Mucosa of rectum (tissue), 2 donors: ENCODE data around the gene FBRSL1.

Experiments used
- H3K27ac ChIP-seq, 2 donors: one replicate each; pipeline ENCODE4 v1.7.0; 2013; ENCODE audit warnings: inconsistent platforms in 2 of 2, low read depth in 2 of 2, low read length in 2 of 2
- H3K27me3 ChIP-seq, 2 donors: one replicate each; pipeline ENCODE4 v1.7.0; 2013; ENCODE audit warnings: low read length in 2 of 2; ENCODE audit not compliant: control insufficient read depth in 2 of 2, insufficient read depth in 2 of 2
- H3K36me3 ChIP-seq, 2 donors: one replicate each; pipeline ENCODE4 v1.7.0; 2013; ENCODE audit warnings: low read length in 2 of 2; ENCODE audit not compliant: control insufficient read depth in 2 of 2, insufficient read depth in 2 of 2
- H3K4me1 ChIP-seq, 2 donors: one replicate each; pipeline ENCODE4 v1.7.0; 2013; ENCODE audit warnings: low read length in 2 of 2, mild to moderate bottlenecking in 1 of 2; ENCODE audit not compliant: control insufficient read depth in 2 of 2, insufficient read depth in 2 of 2
- H3K4me3 ChIP-seq, 2 donors: one replicate each; pipeline ENCODE4 v1.7.0; 2013; ENCODE audit warnings: low read length in 2 of 2
- H3K9ac ChIP-seq, 2 donors: one replicate each; pipeline ENCODE4 v1.7.0; 2013; ENCODE audit warnings: low read length in 2 of 2, low read depth in 1 of 2, mild to moderate bottlenecking in 1 of 2
- H3K9me3 ChIP-seq, 2 donors: one replicate each; pipeline ENCODE4 v1.7.0; 2013; ENCODE audit warnings: low read length in 2 of 2; ENCODE audit not compliant: control insufficient read depth in 2 of 2
- donor health status: healthy.
- donor health status: Normal muscosa, but diverticular disease.

Gene FBRSL1

DNA sequence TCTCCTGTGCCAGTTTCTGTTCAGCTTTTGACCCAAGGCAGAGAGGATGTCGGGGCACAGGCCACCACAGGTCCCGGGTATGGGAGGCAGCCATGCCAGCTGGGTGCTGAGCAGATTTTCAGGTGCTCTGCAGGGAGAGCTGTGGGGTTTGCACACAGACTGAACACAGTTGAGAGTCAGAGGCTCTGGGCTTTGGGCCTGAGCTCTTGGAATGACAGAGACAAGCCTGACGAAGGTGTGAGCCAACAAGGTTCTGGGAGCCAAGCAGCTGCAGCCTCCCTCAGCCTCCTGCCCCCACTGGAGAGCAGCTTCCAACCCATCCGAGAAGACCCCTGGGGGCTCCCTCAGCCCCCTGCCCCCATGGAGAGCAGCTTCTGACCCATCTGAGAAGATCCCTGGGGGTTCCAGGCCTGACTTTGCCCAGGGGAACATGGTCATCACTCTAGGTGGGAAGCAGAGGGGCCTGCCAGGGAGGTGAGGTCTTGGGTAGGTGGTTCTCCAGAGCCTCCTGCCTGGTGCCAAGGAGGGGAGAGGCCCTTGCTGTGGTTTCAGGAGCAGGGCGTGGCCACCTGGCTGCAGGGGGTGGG is 13.8 kb downstream of the FBRSL1 start:
- no peaks in the 10 kb centered on the region for H3K9me3 ChIP-seq
- no peak overlapping the region for H3K27ac ChIP-seq
- no peak overlapping the region for H3K4me3 ChIP-seq
- H3K27me3 ChIP-seq = no peaks in the 10 kb centered on the region
- peaks cover 0 to 2% of the 10 kb centered on the region in 2 donors for H3K36me3 ChIP-seq
- H3K4me1 ChIP-seq = peaks cover 16% of the 10 kb centered on the region in 2 donors
- H3K9ac ChIP-seq = no peak overlapping the region

DNA sequence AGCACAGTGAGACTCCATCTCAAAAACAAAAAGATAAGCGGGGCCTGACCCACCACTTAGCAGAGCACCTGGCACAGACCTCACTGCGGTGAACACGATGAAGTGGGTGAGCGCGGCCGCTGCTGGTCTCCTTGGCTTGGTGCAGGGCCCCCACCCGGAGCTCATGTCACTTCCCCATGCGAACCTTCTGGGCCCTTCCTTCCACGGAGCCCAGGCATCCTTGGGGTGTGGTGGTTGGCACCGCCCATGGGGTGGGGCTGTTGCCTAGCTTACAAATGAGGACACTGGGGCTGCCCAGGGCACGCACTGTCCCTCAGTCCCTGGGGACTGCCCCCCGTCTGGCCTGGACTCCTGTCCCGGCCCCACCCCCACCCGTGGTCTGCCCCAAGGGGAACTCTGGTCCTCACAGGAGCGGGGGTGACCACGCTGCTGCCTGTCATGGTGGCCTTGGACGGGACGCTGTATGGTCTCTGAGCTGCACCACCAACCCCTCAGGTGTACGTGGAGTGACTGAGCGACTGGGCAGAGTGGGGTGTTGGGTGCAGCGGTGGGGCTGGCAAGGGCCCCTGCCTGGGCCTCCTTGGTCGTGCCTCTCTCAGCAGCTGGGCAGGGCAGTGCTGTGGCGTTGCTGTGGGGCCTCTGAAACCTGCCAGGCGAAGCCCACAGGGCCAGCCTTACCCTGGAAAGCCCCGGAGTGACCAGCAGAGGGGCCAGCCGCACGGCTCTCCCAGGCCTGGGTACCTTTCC is 15.3 kb downstream of the FBRSL1 start:
- Histone ChIP-seq H3K36me3 (peaks cover 0 to 3% of the 10 kb centered on the region in 2 donors), H3K9ac (no peak overlapping the region), H3K9me3 (no peaks in the 10 kb centered on the region), H3K4me3 (no peak overlapping the region), H3K27ac (no peak overlapping the region), H3K27me3 (no peaks in the 10 kb centered on the region), H3K4me1 (peaks cover 16% of the 10 kb centered on the region in 2 donors)

DNA sequence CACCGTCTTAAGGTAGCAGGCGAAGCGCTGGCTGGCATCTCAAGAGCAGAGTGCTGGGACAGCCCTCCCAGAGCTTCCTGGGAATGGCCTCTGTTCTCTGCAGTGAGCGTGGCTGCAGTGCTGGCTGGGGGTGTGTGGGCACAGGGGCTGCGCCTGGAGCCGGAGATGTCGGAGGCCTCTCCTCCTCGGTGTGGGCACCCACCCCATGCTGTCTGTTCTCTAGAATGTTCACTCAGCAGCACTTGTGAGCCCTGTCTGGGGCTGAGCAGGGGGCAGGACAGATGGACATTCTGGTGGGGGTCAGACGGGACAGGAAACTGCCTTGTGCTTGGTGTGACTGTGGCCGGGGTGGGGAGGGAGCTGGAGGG is 15.9 kb downstream of the FBRSL1 start:
- H3K27me3 ChIP-seq = no peaks in the 10 kb centered on the region
- H3K36me3 ChIP-seq = peaks cover 0 to 5% of the 10 kb centered on the region in 2 donors
- no peak overlapping the region for H3K4me3 ChIP-seq
- peaks cover 16% of the 10 kb centered on the region in 2 donors for H3K4me1 ChIP-seq
- no peaks in the 10 kb centered on the region for H3K9me3 ChIP-seq
- no peak overlapping the region for H3K9ac ChIP-seq
- no peak overlapping the region for H3K27ac ChIP-seq

DNA sequence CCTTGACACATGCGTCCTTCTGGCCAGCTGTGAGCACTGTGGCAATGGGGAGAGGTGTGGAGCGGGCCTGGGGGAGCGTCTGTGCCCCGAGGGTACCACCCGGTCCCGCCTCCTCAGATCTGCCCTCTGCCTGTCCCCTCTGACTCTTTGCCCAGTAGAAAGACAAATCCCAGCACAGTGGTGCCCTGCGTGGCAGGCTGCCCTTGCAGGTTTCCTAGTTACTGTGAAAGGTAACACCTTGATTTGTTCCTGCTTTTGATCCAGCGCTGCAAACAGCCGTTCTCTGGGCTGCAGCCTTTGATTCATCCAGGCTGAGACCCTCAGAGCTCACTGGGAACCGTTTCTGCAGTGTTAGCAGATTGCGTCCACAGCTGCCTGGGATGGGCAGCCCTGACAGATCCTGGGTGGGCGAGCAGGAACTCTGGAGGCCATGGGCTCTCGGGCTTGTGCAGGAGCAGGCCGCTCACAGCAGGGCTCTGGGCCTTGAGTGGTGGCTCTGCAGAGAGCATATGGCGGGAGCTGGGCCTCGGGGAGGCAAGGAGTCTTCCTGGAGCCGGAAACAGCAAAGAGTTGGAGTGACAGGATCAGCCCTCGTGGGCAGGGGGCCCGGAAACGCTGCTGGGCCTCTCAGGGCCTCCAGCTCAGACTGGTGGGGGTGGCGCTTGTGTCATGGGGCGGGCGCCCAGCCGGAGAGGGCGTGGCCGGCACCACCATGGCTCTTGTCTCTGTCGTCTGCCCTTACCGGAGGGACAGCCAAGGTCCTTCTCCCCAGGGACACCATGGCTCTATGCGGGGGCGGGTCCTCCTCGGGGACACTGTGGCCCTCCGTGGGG is 16.6 kb downstream of the FBRSL1 start:
- Histone ChIP-seq H3K4me3 (no peak overlapping the region), H3K4me1 (peaks cover 16% of the 10 kb centered on the region in 2 donors), H3K27me3 (no peaks in the 10 kb centered on the region), H3K9me3 (no peaks in the 10 kb centered on the region), H3K9ac (no peak overlapping the region), H3K36me3 (peaks cover 0 to 5% of the 10 kb centered on the region in 2 donors), H3K27ac (no peak overlapping the region)

DNA sequence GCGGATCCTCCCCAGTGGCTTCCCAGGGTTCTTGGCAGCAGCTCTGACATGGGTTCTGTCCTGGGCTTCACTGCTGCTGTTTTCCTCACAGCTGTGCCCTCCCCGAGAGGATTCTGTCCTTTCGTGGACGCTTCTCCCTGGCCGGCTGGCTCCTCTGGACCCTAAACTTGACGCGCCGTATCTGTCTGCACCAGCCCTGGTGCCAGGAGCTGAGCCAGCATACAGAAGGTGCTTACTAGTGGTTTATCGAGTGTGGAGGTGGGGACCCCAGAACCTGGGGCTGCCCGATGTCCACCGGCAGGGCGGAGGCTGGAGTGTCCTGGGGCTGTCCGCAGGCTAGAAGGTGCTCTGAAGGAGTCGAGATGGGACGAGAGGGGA is 17.2 kb downstream of the FBRSL1 start:
- H3K9me3 ChIP-seq = no peaks in the 10 kb centered on the region
- no peak overlapping the region for H3K4me3 ChIP-seq
- peaks cover 0 to 9% of the 10 kb centered on the region in 2 donors for H3K36me3 ChIP-seq
- peaks cover 13 to 16% of the 10 kb centered on the region in 2 donors for H3K4me1 ChIP-seq
- H3K27me3 ChIP-seq = no peaks in the 10 kb centered on the region
- no peak overlapping the region for H3K27ac ChIP-seq
- no peak overlapping the region for H3K9ac ChIP-seq

DNA sequence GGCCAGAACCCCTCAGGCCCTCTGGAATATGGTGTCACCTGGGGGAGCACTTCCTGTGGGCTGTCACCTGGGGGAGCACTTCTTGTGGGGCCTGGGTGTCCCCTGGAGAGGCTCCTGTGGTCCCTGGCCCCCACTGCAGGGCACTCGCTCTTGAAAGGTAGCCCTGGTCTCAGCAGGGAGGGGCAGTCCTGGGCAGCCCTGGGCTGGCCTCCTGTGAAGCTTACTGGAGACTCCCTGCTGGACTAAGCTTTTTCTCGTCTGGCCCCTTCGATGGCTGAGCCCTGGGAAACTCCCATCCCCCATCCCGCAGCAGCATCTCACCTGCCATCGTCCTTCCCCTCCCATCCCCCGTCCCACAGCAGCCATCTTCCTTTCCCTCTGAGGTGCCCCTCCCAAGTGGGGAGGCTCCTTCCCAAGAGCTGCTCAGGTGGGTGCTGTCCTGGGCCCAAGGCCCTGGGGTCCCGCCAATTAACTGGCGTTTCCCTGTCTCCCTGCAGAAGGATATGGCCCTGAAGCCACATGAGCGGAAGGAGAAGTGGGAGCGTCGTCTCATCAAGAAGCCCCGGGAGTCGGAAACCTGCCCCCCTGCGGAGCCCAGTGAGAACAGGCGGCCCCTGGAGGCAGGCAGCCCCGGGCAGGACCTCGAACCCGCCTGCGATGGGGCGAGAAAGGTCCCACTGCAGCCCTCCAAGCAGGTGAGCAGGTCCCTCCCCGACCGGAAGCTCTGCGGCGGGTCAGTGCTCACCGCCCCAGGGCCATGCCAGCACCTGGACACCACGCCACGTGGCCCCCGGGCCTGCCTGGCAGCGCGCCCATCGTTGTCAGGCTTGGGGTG is 17.9 kb downstream of the FBRSL1 start:
- Histone ChIP-seq H3K27me3 (no peaks in the 10 kb centered on the region), H3K9me3 (no peaks in the 10 kb centered on the region), H3K4me1 (peaks cover 10 to 16% of the 10 kb centered on the region in 2 donors), H3K27ac (no peak overlapping the region), H3K36me3 (peaks cover 0 to 11% of the 10 kb centered on the region in 2 donors), H3K9ac (no peak overlapping the region), H3K4me3 (no peak overlapping the region)

DNA sequence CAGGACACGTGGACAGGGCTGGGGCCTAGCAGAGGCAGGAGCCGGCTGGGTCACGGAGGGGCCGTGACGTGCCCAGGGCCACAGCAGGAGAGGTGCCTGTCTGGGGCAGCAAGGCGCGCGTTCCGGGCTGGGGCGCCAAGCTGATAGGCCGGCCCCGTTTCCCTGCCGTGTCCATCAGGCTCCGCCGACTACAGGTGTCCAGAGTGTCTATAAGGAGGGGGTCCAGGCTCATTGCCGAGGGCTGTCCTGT is 18.5 kb downstream of the FBRSL1 start:
- Histone ChIP-seq H3K9me3 (no peaks in the 10 kb centered on the region), H3K27me3 (no peaks in the 10 kb centered on the region), H3K4me1 (peaks cover 10 to 15% of the 10 kb centered on the region in 2 donors), H3K4me3 (no peak overlapping the region), H3K36me3 (peaks cover 0 to 11% of the 10 kb centered on the region in 2 donors), H3K27ac (no peak overlapping the region), H3K9ac (no peak overlapping the region)

DNA sequence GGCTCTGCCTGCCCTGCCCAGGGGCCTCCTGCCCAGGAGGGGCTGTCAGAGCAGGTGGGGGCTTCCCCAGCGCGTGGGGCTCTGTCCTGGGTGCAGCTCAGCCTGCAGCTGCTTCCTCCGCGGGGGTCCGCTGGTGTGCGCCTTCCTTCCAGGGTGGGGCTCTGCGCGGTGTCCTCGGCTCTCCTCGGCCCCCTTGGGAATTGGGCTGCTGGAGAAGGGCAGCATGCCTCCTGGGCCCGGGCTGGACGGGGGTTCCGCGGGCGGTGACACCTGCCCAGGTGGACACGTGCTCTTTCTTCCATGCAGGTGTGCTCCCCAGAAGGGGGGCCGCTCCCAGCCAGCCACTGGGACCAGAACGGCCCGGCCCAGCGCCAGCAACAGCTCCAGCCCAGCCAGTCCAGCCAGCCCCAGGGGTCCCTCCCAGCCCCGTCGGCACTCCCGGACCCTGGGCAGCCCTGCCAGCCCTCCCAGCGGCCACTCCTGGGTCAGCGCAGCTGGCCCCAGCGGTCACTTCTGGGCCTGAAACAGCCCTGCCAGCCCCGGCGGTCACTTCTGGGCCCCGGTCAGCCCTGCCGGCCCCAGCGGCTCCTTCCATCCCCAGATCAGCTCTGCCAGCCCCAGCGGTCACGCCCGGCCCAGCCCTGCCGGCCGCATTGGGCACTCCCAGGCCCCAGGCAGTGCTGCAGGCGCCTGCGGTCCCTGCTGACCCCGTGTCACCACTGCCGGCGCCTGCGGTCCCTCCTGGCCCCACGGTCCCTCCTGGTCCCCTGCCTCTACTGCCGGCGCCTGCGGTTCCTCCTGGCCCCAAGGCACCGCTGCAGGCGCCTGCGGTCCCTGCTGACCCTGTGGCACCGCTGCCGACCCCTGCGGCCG is 19.1 kb downstream of the FBRSL1 start:
- H3K9ac ChIP-seq = no peak overlapping the region
- H3K4me1 ChIP-seq = peaks cover 10 to 12% of the 10 kb centered on the region in 2 donors
- H3K4me3 ChIP-seq = no peak overlapping the region
- H3K9me3 ChIP-seq = no peaks in the 10 kb centered on the region
- H3K27me3 ChIP-seq = no peaks in the 10 kb centered on the region
- no peak overlapping the region for H3K27ac ChIP-seq
- H3K36me3 ChIP-seq = peaks cover 0 to 11% of the 10 kb centered on the region in 2 donors

DNA sequence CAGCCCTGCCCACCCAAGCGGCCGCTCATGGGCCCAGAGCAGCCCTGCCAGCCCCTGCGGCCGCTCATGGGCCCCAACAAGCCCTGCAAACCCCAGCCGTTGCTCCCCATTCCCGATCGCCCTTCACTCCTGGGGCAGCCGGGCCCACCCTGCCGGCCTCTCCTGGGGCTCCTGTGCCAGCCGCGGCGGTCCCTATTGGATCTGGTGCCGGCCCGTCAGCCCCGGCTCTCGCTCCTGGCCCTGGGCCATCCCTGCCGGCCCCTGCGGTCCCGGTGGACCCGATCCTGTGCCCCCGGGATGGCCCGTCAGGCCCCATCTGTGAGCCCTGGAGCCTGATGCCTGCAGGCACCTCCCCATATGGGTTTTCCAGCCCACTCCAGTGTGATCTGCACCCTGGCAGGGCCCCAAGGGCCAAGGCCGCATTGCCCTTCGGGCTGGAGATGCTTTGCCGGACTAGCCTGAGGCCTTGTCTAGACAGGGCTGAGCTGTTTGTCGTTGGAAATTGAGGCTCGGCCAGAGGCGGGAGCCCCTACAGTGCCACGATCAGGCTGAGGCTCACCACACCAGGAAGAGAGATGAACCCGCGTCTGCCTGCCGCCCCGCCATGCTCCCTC is 20.3 kb downstream of the FBRSL1 start:
- Histone ChIP-seq H3K4me1 (peaks cover 10 to 11% of the 10 kb centered on the region in 2 donors), H3K4me3 (no peak overlapping the region), H3K9me3 (no peaks in the 10 kb centered on the region), H3K9ac (no peak overlapping the region), H3K27me3 (no peaks in the 10 kb centered on the region), H3K27ac (no peak overlapping the region), H3K36me3 (peaks cover 0 to 14% of the 10 kb centered on the region in 2 donors)
